Femur (tissue), 1 donor: Measurements from ENCODE around the gene SOS1.
"Not testable (repeated sequence)": the region's sequence is repeated elsewhere in the genome, so short reads cannot be mapped to it uniquely, and the experiment has no call there.

Source experiments
- DNase-seq: peaks from one replicate; pipeline ENCODE4 v3.0.0-alpha.2; 2017

SOS1 gene

GRCh38 chr2:39120771-39121522, at the start of gene SOS1:
TSS of gene SOS1 (minus strand) at chr2:39121051. CDS start at chr2:39120422, 629 bp downstream.
- DNase-seq: peak; percentile 97

- no peak for DNase-seq
Observed at GRCh38 chr2:39164089-39164488, 43.2 kb upstream of the SOS1 start.

- DNase-seq: peak; percentile 41
Observed at GRCh38 chr2:39160982-39161381, 40.1 kb upstream of the SOS1 start.

GRCh38 chr2:39159283-39159682, 38.4 kb upstream of the SOS1 start:
- DNase-seq: no peak

- no peak for DNase-seq
Observed at GRCh38 chr2:39158351-39158750, 37.5 kb upstream of the SOS1 start.

- DNase-seq: no peak
Observed at GRCh38 chr2:39156846-39157245, 36.0 kb upstream of the SOS1 start.

GRCh38 chr2:39156107-39156506, 35.3 kb upstream of the SOS1 start:
- DNase-seq: no peak

GRCh38 chr2:39155573-39155972, 34.7 kb upstream of the SOS1 start:
- DNase-seq: not testable (repeated sequence)

GRCh38 chr2:39154944-39155343, 34.1 kb upstream of the SOS1 start:
- DNase-seq: no peak

- no peak for DNase-seq
Observed at GRCh38 chr2:39153312-39153711, 32.5 kb upstream of the SOS1 start.

GRCh38 chr2:39152504-39152903, 31.7 kb upstream of the SOS1 start:
- DNase-seq: no peak

- no peak for DNase-seq
Observed at GRCh38 chr2:39150890-39151497, 30.1 kb upstream of the SOS1 start.

GRCh38 chr2:39150102-39150562, 29.3 kb upstream of the SOS1 start:
- DNase-seq: no peak

- DNase-seq: no peak
Observed at GRCh38 chr2:39146630-39147029, 25.8 kb upstream of the SOS1 start.

- no peak for DNase-seq
Observed at GRCh38 chr2:39145906-39146421, 25.1 kb upstream of the SOS1 start.

GRCh38 chr2:39144416-39144815, 23.6 kb upstream of the SOS1 start:
- no peak for DNase-seq

- no peak for DNase-seq
Observed at GRCh38 chr2:39142904-39143605, 22.2 kb upstream of the SOS1 start.

GRCh38 chr2:39141334-39142271, 20.8 kb upstream of the SOS1 start:
- DNase-seq: no peak

GRCh38 chr2:39140948-39141333, 20.1 kb upstream of the SOS1 start:
- not testable (repeated sequence) for DNase-seq

GRCh38 chr2:39140322-39140847, 19.5 kb upstream of the SOS1 start:
- no peak for DNase-seq

GRCh38 chr2:39139511-39140237, 18.8 kb upstream of the SOS1 start:
- no peak for DNase-seq

GRCh38 chr2:39138837-39139211, 18.0 kb upstream of the SOS1 start:
- no peak for DNase-seq
